Hepatocyte (in vitro differentiated cells): ENCODE results near the gene ZDHHC7.

ENCODE experiments used
- CTCF ChIP-seq: fragments of 200-600 bp; sonication (generic); IDR thresholded peaks from 2 replicates; pipeline ENCODE4 v1.5.1; 2016; ENCODE audit warnings: antibody characterized with exemption, mild to moderate bottlenecking; ENCODE audit not compliant: poor library complexity
- EZH2 ChIP-seq: fragments of 200-600 bp; sonication (generic); IDR thresholded peaks from 2 replicates; pipeline ENCODE4 v1.6.1; 2016; ENCODE audit warnings: antibody characterized with exemption, mild to moderate bottlenecking, borderline replicate concordance
- EZH2phosphoT487 ChIP-seq: fragments of 200-600 bp; sonication (generic); IDR thresholded peaks from one replicate; pipeline ENCODE4 v1.6.1; 2018; ENCODE audit warnings: antibody characterized with exemption, mild to moderate bottlenecking, low read depth, moderate library complexity; ENCODE audit not compliant: unreplicated experiment, severe bottlenecking

GRCh38 chr16:84975066-84975465 lies 36.3 kb downstream of the ZDHHC7 start:
- TF ChIP-seq CTCF: no peak
- TF ChIP-seq EZH2phosphoT487: no peak
- no peak for TF ChIP-seq EZH2
